GF-D8 (cell line): ENCODE measurements around the gene SEC16B.

ENCODE experiments used
- DNase-seq: peaks from one replicate; lab custom pipeline; 2025; lab: John Stamatoyannopoulos, UW

Gene SEC16B

DNA sequence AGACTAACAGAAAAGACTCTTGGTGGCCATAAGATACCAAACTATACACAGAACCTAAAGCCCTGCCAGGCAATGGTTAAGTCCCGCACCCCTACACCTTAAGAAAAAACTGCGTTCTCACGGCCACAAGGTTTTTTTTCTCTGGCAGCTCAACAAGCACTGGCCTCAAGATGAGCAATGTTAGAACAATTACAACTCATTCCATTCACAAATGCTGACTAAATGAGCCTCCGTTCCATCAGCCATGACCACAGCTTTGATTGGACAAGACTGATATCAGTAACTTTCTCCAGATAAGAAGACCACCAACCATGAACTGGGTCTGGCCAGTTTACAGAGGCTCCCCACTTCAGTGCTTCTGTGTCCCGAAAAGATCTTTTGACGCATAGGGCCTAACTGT is 31.9 kb downstream of the SEC16B start:
- no peak for DNase-seq

DNA sequence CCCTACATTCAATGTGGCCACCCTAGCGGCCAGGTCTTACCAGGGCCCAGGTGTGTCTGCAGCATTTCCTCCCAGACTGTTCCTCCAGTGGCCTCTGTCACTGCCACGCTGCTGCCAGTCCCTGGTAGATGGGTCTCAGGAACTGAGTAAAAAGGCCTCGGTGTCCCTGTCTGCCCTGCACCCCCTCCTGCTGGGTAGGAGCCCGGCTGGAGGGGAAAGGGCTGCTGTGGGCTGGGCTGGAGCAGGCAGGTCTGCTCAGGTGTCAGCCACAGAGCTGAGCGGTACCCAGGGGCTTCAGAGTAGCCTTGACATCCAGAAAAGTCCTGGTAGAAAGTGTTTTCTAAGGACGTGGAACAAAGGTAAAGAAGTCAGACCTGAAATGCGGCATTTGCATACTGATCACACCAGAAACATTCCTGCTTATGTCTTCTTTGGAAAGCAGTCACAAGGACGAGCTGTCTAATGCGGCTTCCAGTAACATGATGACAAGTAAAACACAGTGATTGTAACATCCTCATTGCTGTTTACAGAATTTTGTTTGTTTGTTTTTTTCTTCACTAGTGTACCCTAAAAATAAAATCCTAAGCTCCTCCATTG is 32.6 kb downstream of the SEC16B start:
- no peak for DNase-seq

DNA sequence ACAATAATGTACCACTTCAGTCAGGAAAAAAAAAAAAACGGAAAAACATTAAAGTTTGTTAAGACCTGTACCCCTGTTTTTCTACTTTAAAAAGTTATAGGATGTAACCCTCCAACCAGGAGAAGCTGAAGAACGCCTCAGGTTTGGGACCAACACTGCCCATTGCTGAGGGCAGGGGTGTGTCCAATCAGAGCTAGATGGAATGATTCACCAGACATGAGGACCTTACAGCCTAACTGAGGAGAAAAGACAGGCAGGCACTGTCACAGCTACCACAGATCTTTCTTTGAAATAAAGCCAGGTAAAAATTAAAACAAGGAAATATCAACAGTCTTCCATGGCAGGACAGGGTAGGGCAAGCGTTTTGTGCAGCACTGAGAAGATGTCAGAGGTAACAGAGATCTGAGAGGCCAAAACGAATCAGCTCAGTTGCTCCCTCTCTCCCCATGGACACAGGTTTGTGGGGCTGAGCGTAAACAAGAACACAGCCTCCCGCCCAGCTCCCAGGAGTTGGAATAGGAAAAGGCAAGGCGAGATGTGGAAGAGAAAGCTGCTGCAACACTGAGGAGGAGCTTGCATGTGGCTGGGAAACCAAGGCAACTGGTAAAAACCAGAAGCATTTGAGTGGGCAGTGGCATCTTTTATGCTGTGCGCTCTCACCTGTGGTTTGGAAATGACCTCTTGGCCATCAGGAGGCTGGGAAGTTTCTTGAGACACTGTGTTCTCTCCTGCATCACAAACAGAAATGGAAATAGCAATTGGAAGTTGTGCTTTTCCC is 34.0 kb downstream of the SEC16B start:
- no peak for DNase-seq

DNA sequence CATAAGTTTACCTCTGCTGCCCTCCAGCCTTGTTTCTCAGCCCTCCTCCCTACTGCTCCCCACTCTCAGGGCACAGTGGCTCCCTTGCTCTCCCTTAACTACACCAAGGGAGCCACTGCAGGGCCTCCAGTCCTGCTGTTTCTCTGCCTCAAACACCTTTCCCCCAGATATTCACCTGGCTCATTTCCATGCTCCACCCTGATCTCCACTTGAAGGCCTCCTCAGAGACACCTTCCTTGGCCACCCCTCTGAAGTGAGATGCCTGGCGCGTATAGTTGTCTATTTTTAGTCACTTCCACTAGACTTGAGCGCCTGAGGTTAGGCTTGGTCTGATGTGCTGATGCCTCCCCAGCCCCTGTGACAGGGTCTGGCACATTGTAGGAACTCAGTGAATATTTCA is 34.9 kb downstream of the SEC16B start:
- DNase-seq, result no peak

DNA sequence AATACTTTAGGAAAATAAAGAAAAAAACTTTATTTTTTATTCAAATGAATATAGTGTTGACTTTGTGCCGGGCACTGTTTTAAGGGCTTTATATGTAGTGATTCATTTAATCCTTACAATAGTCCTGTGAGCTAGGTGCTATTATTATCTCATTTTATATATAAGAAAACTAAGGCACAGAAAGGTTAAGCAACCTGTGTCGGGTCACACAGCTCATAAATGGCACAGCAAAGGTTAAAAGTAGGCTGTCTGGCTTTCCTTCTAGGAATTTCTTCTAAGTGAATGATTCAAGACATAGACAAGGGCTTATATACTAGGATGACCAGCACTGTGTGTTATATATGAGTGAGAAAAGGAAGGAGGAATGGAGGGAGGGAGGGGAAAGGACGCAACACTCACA is 35.4 kb downstream of the SEC16B start:
- DNase-seq, result no peak

DNA sequence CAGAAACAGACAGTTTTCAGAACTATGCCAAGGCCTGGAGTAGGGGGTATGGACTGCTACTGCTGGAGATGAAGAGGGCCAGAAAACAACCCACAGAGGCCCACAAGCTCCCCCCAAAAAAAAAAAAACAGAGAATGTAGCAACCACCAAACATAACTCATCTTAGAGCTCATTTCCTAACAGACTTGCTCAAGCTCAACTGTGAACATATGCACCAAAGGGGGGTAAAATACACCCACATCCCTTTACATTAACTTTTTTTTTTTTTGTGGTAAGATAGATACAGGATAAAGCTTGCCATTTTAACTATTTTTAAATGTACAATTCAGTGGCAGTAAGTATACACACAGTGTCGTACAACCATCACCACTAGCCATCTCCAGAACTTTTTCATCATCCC is 36.0 kb downstream of the SEC16B start:
- DNase-seq, result no peak

DNA sequence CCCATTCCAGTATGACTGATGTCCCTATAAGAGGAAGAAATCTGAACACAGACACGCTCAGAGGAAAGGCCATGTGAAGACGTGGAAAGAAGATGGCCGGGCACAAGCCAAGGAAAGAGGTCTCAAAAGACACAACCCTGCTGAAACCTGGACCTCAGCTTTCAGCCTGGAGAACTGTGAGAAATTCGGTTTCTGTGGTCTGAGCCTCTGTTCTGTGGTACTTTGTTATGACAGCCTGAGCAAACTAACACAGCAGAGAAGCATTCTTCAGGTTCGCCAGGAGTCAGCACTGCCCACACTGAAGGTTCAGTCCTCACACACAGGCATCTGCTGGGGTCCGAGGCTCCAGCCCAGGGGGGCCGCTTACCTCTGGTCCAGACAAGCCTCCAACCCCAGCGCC is 37.7 kb downstream of the SEC16B start:
- no peak for DNase-seq

DNA sequence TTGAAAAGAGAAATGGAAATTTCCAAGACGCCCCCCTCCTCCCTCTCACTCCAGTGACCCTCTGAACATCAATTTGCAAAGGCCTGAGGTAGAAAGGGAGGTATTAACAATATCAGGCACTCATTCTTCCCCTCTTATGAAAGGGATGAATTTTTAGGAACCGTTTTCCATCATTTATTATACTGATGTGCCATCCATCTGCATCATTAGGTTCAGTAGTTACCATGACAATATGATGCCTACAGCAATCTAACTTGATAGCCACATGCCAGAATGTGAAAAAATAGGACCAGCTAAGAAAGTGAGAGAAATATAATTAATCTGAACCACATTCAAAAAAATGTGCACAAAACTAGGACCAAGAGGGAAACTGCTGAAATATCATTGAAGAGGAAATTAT is 40.9 kb downstream of the SEC16B start:
- no peak for DNase-seq

DNA sequence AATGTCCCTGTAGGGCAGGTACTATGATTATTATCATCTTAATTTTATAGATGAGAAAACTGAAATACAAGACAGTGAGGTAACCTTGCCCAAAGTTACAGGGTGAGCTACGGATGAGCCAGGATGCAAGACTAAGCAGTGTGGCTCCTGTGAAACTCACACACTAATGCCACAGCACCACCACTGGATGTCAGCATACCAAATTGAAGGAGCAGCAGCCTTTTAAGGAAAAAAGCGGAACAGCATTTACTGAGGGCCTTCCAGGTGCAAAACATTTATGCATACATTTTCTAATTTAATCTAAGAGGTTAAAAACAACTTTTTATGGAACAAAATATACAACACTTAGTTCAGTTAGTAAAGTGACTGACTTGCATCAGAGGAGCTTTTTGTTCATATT is 41.7 kb downstream of the SEC16B start:
- DNase-seq, result no peak

DNA sequence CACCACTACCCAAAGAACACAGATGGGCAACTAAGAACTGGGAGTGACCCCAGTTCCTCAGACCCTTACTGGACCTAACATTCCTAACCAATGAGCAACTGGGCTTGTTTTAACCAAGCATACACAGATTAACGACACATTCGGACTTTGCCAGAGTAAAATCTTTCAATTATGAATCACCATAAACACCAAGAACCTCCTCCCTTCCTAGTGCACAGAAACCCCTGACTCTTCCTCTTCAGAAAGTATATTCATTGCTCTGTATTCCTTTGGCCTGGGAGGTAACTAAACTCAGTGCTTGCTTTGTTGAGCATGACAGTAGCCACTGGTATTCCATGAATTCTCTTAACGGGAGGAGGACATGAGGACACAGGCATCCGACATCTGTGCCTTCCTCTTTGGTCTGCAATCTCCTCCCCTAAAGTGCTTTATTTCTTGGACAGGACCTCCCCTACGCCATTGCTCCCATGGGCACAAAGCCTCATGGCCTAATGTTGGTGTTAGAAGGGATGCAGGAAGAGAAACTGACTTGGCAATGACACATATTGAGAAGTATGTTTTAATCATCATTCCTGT is 42.7 kb downstream of the SEC16B start:
- DNase-seq, result no peak

DNA sequence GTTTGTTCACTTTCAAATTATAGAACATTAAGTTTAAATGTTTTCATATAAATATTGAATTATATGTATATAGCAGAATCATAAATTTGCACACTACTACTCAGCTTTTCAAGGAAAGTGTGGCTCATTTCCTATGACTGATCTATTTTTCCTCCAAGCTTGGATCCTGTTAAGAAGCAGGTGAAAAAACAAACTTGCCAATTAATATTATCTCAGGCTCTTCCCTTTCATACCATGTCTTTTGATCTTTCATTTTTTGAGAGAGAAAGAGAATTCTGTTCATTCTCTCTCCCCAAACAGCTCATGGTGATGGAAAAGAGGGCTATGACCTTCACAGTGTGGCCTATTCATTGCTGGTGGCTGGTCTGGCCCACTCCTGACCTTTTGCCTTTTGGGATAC is 43.7 kb downstream of the SEC16B start:
- DNase-seq, result no peak

DNA sequence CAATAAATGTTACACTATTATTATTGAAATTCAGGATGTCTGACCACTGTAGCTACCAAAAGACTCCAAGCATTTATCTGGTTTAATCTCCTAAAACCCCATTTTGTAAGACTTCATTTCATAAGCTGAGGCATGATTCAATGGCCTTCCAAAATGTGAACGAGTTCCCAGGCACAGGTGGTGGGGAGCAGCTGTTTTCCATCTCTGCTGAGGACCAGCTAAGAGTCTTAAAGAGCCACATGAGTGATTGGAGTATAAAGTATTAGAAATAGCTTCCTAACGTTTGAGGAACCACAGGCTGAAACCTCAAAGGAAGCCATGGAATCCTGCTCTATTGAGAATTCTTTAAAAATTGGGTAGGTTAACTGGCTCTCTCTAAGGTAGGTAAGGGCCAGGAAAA is 44.9 kb downstream of the SEC16B start:
- no peak for DNase-seq

DNA sequence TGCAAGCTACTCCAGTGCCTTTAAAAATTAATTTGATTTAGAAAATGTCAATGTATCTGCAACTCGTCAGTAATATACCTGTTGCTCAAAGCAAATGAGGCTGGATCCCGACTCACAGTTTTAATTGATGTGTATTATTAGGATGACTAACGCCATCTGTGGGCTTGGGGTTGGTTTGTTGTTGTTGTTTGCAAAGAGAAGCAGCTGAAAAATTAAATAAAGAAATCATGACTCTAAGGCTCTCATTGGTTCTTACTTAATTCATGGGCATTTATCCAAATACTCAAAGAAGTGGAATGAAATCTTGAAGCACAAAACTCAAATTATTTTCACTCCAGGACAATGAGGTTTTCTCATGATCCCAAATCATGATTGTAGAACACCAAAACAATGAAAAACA is 46.4 kb downstream of the SEC16B start:
- DNase-seq, result no peak

DNA sequence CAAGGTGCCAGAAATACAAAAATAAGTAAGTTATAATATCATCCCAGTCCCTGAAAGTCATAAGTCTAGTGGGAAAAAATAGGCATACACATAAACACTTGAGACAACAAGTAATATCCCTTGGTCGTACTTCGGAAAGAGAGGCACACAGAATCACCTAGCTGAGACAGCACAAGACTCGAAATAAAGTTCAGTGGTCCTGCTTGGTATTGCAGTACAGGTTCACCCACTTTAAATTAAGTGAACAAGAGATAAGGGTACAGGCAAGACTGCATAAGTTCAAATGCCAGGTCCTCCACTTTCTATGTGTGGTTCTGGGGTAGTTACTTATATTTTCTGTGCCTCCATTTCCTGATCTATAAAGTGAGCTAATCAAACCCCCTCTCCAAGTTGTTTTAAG is 47.6 kb downstream of the SEC16B start:
- no peak for DNase-seq

DNA sequence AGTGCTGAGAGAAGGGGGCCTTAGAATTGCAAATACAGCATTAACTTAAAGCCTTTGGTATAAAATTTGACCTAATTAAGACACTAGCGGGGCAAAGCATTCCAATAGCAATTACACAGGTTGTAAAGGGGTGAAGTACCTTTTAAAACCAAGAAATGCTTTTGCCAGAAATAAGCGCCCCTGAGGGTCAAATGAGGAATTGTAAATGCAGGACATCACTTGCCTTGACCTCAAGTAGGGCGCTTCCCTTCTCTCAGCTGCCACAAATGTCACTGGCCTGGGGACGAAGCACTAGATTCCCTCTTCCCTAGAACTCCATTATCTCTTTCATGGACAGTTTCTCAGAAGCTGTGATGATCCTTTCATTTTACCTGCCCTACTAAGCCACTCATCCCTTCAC is 48.3 kb downstream of the SEC16B start:
- DNase-seq, result no peak

DNA sequence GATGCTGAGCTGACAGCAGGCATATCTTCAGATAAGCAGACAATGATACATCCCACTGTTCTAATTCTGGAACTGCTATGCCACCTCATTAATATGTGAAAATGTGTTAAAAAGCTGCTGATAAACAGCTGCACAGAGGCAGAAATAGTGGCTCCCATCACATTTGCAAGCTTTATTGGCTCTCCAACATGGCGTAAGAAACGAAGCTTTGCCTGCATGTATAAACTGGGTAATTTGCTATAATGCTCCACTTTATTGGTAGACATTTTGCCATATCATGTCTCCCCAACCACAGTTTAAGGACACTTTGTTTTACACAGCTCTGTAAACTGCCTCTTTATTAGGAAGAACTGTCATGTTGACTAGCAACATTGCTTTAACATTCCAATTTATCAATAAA is 49.8 kb downstream of the SEC16B start:
- DNase-seq, result no peak

DNA sequence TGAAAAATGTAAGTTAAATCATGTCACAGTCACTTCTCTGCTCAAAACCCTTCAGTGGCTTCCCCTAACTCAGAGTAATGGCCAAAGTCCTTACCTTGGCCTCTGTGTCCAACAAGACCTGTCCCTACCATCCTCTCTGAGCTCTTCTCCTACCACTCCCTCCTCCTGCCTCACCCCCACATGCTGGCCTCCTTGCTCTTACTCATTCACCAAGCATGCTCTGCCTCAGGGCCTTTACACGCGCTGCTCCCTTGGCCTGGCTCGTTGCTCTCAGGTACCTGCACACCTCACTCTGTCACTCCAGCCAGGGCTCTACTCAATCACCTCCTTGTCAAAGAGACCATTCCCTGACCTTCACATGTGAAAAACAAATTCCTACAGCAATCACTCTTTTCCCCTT is 54.2 kb downstream of the SEC16B start:
- DNase-seq, result no peak

DNA sequence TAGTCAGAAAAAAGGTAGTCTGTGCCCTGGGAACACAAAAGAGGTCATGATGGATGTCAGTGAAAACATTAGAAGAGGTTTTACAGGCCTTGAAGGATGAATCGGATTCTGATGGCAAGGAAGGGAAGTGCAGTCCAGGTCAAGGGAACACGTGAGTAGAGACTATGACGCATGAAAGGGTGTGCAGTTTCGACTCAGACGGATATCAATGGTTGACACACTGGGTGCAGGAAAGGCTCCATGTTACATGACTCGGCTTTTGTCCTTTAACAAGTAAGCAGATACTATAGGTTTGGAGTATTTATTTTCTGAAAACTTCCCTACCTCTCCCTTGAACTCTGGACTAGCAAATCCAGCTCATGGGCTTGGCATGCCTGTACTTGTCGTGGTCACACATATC is 55.3 kb downstream of the SEC16B start:
- no peak for DNase-seq

DNA sequence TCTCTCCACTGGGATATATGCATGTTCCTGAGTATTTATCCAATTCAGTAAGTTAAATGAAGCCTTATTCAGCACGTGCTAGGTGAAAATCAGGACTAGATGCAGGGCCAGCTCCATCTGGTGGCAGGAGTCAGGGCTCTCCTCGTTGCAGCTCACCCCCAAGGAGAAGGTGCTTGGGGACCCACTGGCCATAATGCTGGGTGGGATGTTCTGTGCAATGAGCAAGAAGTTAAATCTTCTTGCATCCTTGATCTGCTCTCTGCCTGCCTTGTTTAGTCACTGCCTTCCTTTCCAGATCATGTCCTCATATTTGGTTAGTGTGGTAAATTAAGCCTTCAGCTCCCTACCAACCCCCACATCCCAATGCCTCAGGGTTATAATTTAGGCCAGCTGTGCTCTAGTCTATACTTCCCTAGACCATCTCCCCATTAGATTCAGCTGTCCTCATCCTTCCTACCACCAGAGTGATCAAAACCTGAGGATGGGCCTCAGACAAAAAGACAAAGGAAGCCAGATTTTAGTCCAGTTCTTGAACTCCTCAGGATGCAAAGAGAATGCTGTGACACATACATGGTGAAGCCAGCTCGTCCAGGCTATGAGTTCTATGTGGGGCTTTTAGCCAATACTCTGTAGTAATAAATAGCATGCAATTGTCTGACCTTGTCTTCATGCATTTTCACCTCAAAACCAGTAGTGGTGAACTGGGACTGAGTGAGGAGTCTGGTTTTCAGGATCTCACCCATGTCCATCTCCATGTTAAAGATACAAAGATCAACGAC is 55.9 kb downstream of the SEC16B start:
- no peak for DNase-seq

DNA sequence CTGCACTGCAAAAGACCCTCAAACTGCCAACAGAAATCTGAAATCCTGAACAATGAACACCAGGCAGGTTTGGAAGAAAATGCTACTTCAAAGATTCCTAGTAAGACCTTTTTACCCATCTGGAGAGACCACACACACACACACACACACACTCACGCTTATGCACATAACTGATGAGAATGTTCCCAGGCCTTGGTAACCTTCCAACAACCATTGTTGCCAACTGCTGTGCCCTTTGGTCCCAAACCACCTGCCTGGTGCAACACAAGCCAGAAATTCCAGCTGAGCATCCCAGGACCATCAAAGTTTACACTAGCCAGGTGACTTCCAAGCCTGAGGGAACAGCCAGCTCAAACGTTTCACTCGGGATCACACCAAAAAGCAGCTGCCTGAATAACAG is 56.9 kb downstream of the SEC16B start:
- no peak for DNase-seq

DNA sequence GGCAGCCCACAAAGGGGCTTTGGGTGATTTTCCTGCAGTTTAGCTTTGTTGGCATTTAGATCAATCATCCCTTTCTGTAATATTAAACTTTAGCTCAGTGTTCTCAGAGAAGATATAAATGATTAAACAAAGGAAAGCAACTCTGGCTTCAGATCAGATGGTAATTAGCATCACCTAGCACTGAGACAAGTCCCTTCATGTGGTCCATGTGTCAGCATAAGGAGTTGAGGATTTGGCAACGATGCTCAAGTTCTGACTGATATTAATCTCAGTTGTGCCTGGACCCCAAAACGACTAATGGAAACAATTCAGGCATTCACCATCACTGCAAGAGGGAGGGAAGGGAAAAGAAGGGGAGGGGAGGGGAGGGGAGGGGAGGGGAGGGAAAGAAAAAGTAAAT is 60.4 kb downstream of the SEC16B start:
- DNase-seq, result no peak

DNA sequence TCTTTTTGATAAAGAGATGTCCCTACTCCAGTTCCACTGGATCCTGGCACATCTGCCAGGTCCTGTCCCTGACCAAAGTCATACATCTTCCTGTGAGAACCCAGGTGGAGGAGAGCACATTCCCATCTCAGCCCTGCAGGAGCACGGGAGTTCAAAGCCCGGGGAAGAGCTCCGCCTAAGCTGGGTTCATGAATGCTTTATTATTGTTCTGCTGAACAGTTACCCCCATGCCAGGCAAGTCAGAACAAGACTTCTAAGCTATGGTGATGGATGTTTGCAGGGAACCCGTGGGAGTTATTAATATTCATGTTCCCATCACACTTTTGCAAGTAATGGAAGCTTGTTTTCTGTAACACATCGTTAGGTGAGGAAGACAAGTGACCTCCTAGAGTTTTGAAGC is 62.9 kb downstream of the SEC16B start:
- no peak for DNase-seq

DNA sequence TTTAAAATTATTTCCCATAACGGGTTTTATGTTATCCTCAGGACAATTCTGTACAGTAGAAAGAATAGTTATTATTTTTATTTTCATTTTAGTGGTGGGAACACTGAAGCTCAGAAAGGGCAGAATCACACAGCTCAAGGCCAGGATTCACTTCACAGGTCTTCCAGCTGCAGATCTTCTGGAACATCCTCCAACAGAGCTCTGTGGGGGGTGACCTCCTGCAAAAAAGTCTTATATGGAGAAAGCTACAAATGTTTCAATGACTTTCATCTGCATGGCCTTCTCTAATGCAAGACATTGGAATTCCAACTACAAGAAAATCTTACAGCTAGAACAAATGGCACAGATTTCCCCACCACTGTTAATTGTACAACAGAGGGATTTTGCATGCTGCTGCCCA is 64.2 kb downstream of the SEC16B start:
- DNase-seq, result no peak
